AML-193 (cell line): ENCODE measurements around the gene TXNDC9.
"Not testable (repeated sequence)": the region's sequence is repeated elsewhere in the genome, so short reads cannot be mapped to it uniquely, and the experiment has no call there.

Experiments
- DNase-seq, 2 experiments: peaks; one replicate each; lab custom pipeline; 2025; lab: John Stamatoyannopoulos, UW

Gene TXNDC9

DNA sequence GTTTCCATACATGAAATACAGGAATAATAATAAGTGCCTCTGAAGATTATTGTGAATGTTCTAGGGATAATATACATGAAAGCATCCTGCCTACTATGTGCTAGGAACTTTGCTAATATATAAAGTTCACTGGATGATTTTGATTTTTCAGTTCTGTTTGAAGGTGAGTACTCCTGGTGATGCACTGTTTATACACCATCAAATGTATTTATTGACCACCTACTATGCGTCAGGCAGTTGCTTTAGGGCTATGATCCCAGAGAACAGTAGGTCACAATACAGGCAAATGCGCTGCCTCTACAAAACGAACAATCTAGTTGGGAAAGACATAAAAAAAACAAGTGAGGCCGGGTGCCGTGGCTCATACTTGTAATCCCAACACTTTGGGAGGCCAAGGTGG is 10.7 kb downstream of the TXNDC9 start:
- no peak for DNase-seq

DNA sequence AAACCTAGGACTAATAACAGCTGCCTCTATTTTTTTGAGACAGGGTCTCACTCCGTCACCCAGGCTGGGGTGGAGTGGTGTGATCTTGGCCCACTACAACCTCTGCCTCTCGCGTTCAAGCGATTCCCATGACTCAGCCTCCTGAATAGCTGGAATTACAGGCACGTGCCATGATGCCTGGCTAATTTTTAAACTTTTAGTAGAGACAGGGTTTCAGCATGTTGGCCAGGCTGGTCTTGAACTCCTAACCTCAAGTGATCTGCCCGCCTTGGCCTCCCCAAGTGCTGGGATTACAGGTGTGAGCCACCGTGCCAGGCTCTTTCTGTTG is 18.3 kb downstream of the TXNDC9 start:
- DNase-seq, result not testable (repeated sequence)

DNA sequence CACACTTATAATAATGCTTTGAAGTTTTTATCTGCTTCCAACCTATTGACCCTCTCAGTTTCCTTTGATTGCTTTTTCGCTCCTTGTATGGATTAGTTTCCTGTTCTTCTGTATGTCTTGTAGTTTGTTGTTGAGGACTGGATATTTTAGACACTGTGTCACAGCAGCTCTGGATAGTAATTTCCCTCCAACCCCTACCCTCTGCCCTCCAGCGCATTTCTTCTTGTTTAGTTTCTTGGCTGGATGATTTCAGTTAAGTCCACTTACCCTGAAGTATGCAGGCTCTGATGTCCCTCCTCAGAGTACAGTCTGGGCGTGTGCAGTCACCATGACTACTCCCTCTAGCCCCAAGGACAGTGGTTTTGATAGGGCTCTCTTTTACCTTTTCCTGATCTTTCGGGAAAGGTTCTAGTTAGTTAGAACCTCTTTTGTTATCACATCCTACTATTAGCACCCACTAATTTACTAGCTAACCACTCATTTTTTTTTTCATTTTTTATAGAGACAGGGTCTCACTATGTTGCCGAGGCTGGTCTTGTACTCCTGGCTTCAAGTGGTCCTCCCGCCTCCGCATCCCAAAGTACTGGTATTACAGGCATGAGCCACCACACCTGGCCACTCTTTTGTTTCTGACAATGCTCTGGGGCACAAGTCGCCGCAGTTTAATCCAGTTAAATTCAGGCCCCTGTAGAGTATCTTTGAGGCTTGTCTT is 18.8 kb downstream of the TXNDC9 start:
- no peak for DNase-seq

DNA sequence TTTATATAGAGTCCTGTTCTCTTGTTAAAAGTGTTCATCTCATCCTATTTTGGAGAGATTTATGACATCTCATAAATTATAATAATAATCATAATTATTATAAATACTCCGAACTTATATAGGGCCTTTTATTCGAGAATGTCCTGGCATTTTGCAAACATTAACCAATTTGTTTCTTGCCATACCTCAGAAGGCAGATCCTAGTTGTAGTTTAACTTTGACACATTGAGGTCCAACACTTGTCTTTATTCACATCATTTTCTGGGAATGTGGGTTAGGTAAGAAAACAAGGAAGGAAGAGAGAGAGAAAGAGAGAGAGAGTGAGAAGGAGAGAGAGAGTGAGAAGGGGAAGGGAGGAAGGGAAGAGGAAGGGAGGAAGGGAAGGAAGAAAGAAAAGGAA is 35.0 kb downstream of the TXNDC9 start, which contains the start of gene LYG1:
TSS of gene LYG1 (minus strand) at position 101 of the 400 bp plus-strand sequence. CDS start 5,527 bp downstream, outside the sequence.
- not testable (repeated sequence) for DNase-seq

DNA sequence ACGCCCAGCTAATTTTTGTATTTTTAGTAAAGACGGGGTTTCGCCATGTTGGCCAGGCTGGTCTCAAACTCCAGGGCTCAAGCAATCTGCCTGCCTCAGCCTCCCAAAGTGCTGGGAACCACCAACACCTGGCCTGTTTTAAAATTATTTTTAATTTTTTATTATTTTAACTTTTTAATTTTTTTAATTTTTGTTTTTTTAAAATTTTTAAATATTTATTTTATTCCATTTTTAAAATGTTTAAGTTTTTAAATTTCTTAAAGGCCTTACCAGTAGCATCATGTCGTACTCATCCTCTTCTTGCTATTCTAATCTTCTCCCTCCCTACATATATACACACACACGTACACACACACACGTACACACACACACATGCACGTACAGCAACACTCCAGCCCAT is 36.6 kb downstream of the TXNDC9 start:
- DNase-seq, result no peak

DNA sequence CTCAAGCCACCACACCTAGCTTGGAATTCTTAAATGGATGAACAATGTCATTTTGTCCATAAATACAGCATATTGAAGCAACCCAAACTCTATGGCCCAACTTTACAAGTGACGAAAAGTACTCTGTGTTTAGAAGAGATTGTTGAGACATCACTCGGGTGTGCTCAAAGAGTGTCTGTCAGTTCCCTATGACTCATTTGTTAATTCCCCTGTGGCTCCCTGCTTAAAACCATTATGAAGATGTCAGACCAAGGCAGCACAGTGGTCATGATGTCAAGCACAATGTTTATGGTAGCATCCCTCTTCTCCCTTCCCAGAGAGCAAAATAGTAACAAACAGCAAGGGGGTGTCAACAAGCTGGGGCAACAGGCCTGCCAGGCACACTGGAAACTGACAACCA is 38.1 kb downstream of the TXNDC9 start:
- DNase-seq, result no peak

DNA sequence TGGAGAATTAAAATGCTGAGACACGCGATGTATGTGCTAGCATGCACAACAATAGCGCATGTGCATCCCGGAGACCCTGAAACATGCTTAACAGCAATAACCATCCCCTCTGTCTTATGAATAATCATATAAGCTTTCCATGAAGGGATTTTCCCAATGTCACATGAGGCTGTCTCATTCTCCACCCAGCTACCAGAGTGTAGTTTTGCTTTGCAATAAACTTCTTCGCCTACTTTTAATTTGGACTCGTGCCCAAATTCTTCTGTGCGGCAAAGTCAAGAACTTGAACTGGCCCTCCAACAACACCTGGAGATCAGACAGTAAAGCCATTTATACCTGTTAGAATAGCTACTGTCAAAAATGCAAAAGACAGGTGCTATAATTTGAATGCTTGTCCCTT is 50.6 kb downstream of the TXNDC9 start:
- DNase-seq, result no peak

DNA sequence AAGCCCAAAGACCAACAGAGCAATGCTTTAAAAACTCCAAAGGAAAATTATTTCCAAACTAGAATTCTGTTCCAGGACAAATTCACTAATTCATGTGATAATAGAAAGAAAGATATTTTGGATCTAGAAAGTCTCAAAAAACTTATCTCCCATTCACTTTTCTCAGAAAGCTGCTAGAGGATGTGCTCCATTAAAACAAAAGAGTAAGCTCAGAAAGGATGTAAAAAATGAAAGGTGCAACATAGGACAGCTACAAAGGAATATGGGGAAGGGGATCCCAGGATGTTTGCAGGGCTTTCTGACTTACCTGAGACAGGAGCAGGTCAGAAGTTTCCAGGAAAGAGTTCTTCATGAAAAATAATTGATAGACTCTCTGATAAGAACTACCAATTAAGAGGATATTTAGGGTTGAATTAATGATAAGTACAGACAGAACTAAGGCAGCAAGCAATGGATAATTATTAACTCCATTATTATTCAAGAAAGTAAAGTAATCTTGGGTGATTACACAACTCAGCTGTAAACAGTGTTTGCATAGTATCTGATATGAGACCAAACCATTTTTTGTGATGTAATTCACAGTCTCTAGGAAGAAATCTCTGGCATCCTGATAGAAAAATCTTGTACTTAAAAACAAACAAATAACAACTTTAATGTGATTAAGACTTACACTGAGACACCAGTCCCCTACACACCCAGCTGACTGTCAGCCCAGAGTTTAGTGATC is 56.0 kb downstream of the TXNDC9 start:
- no peak for DNase-seq

DNA sequence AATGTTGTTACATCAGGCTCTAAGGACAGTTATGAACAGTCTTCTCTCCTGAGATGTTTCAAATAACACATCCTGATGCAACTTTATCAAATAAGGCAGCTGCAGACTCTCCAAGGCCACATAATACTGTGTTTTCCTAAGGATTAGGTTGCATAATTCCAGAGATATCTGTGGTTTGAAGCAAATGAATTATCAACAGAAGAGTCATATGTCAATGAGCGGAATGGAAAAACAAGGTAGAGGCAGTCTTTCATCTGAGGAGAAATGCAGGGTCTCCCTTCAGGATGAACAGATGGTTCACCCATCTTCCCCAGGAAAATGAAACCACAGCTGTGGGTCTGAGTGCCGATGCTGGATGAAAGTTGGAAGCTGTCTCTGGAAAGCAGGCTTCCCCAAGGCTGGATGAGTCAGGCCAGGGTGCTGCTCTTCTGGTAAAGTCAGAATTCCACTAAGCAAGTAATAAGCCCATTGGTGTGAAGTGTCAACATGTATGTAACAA is 57.3 kb downstream of the TXNDC9 start:
- DNase-seq, result no peak

DNA sequence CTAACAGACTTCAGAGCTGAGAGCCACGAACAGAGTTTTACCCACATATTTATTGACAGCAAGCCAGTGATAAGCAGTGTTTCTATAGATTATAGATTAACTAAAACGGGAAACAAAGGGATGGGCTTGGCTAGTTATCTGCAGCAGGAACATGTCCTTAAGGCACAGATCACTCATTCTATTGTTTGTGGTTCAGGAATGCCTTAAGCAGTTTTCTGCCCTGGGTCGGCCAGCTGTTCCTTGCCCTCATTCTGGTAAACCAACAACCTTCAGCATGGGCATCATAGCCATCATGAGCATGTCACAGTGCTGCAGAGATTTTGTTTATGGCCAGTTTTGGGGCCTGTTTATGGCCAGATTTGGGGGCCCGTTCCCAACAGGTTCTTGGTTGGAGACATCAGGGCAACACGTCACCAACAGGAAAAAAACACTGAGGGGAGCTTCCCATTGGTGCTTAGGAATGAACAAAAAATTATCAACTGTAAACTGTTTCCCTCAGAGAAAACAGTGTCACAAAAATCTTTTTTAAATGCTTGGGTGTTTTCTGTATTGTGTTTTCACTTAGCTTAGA is 57.9 kb downstream of the TXNDC9 start:
- not testable (repeated sequence) for DNase-seq

DNA sequence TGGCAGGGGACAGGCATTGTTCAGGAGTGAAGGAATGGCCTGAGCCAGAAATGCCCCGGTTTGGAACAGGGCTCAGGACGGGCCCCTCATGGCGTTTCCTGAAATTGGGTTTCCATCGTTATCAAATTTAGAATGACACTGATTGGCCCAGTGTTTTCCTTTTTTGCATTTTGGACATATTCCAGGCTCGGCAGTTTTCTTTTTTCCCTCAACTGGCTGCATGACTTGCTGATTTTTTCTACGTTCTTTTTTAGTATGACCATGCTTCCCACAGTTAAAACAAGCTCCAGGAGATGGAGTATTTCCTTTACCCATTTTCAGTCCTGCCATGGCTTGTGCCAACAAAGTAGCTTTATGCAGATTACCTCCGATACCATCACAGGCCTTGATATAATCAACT is 60.3 kb downstream of the TXNDC9 start:
- no peak for DNase-seq
